Amniotic epithelial cell (primary cell): ENCODE results near the gene ASZ1.
"Not testable (repeated sequence)": the region's sequence is repeated elsewhere in the genome, so short reads cannot be mapped to it uniquely, and the experiment has no call there.

Source experiments
- DNase-seq: peaks from one replicate; pipeline ENCODE4 v3.0.0-alpha.2; 2010; ENCODE audit warnings: low read depth

Gene ASZ1, protein sequence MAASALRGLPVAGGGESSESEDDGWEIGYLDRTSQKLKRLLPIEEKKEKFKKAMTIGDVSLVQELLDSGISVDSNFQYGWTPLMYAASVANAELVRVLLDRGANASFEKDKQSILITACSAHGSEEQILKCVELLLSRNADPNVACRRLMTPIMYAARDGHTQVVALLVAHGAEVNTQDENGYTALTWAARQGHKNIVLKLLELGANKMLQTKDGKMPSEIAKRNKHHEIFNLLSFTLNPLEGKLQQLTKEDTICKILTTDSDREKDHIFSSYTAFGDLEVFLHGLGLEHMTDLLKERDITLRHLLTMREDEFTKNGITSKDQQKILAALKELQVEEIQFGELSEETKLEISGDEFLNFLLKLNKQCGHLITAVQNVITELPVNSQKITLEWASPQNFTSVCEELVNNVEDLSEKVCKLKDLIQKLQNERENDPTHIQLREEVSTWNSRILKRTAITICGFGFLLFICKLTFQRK

DNA sequence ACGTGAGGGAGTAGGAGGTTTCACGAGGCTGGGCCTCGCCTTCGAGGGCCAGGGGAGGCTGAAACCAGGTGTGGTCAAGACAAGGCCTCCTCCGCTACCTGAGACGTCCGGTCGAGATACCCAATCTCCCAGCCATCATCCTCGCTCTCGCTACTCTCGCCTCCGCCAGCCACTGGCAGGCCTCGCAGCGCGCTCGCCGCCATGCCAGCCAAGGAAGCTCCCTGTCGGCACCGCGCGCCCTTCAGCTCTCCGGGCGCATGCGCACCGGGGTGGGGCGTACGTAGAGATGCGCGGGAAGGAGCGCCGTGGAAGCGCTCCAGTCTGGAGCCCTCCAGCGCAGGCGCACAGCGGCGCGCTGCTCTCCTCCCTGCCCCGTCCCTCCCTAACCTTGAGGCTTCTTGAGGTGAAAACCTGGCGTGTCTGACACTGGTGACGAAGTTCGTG is at the start of gene ASZ1:
TSS of gene ASZ1 (minus strand) at position 236 of the 444 bp plus-strand sequence. CDS start at position 203, 33 bp downstream.
- no peak for DNase-seq

DNA sequence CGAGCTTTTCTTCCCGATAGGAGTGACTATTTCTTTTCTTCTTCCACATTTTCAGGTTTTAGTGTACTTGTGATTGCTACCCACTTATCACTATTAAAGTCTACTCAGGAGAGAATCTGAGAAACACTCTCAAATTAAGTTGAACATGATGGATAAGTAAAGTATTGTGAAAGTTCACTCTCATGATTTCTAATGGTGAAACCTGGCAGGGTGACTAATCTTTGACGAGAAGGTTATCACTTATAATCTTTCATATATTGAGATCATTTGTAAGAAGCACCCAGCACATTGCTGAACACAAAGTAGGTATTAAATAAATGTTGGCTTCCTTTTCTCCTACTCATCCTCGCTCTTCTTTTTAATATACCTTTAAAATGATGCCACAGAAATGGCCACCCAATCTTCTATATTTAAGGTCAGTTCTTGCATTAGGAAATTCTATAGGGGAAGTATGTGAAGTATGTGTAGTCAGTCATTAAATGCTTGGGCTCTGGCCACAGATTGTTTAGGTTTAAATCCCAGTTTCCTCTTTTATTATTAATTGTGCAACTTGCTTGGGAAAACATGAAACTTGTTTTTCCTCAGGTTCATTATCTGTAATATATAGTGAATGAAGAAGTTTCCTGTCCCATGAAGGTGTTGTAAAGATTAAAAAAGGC is 49.4 kb upstream of the ASZ1 start:
- DNase-seq, result no peak

DNA sequence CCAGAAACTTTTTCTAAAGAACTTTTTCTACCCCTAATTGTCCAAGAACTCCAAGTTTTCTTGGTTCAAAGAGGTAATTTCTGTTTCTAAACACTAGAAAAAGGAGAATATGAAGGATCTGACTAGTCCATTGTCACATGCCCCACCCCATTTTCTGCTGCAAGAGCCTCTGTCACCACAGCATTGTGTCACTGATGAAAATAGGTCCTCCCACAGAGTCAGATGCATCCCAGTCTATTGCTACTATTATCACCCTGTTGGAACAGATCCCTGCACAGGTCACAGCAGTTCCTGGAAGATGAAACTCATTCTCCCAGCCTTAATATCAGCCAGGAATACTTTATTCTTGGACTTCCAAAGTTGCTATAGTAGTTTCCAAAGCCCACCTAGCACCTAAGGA is 45.0 kb upstream of the ASZ1 start:
- no peak for DNase-seq

DNA sequence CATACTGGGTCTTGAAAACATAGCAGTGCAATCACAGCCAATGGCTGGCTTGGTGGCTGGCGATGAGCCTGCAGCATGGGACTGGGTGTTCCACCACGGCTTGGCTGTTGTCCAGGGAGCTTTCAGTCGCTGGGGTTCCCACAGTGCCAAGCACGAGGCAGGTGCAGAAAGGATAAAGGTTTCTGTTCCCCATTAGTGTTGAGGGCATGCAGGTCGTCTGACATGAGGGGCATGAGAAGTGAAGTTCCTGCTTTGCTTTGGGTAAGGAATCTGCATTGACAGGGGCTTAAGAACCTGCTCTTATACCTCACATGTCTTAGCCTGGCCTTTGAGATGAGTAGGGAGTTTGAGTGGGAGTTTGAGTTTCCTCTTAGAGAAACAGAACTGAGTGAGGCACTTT is 43.5 kb upstream of the ASZ1 start:
- DNase-seq, result no peak

DNA sequence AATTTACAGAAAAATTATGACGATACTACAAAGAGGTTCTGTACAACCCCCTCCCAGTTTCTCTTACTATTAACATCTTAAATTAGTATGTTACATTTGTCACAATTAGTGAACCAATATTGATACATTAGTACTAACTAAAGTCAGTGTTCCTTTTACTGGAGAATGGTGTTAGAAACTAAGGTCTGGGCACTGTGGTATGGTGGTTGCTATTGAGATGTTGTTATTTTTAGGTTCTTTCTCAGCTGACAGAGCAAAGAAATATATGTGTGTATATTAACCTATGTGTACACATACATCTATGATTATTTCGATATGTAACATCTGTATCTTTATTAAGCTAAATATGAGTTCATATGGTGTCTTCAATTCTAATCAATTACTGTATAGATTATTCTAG is 40.9 kb upstream of the ASZ1 start:
- DNase-seq, result no peak

DNA sequence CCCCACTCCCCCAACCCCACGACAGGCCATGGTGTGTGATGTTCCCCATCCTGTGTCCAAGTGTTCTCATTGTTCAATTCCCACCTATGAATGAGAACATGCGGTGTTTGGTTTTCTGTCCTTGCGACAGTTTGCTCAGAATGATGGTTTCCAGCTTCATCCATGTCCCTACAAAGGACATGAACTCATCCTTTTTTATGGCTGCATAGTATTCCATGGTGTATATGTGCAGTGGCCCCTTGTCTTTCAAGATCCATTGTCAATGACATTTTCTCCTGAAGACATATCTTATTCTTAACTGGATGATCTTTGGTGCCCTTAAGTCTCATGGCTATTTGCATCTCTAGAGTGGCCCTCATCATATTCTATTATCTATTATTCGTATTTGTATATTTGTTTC is 33.5 kb upstream of the ASZ1 start:
- DNase-seq, result not testable (repeated sequence)

DNA sequence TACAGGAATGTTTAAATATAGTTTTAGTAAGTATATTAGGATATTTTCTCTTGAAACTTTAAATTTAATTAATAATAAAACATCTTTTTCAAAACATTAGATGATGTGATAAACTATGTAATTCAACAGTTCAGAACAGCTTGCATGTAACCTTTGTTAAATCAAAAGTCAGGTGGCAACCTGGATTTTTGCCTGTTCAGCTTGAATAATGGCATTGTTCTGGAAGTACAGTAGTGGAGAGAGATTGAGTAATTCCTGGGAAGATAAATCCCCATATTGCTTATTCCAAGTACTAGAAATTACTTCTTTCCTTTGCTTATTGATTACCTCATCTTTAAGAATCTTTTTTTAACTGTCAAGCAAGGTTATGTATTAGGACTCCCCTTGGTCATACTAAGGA is 32.4 kb upstream of the ASZ1 start:
- DNase-seq, result no peak

DNA sequence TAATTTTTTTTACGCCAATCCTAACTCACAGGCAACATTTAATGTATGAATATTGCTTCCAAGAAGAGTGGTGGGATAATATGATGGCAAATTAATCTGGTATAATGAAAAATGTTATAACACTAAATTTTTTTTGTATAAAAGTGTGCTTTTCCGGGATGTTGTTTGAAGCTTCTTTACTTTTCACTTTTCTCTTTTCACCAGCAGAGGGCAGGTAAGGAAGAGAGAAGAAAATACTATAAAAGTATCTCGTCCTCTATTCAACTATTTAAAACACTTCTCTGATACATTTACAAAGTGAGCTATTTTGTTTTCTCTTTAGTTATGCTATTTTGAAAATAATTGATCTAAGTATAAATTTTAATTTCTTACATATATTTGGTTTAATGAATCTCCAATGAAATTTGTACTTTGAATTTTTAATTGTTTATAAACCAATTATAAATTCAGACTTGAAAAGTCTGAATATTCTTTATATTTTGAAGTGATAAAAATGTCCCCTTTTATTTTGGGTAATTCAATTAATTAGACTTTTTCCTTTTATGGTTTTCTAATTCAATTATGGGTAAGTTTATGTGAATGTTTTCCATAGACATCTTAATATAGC is 31.8 kb upstream of the ASZ1 start:
- DNase-seq, result peak; percentile 27

DNA sequence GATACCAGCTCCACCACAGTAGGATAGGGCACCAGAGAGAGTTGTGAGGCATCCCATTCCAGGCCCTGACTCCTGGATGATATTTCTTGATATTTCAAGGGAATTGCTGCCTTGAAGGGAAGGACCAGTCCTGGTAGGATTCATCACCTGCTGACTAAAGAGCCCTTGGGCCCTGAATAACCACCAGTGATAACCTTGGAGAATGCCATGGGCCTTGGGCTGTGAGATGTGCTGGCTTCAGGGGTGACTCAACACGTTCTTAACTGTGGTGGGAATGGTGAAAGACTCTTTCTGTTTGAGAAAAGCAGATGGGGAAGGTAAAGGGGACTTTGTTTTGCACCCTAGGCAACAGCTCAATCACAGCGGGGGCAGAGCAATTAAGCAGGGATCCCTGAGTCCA is 21.4 kb upstream of the ASZ1 start:
- DNase-seq, result peak; percentile 16

DNA sequence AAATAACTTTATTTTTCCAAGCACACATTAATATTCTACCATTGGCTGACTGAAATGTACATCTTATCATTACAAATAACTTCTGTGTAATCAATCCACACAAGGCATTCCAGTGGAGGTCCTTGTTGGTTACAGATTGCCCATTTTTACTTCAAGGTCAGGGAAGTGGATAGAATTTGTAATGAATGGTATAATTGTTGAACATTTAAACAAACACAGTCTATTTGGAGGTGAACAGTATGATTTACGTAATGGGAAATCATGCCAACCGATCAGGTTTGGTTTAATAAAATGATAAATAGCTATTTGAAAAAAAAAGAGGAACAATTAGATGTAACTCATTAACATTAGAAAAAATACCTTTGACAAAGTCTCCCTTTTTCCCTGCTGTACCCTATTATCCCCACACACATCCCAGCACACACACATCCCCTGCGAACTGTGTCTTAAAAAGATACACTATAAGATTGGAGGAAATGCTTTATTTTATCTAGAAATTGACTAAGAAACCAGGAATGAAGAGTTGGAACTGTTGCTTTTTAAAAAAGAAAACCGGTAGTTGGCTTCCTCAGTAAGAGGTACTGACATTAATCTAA is 19.0 kb upstream of the ASZ1 start:
- no peak for DNase-seq

DNA sequence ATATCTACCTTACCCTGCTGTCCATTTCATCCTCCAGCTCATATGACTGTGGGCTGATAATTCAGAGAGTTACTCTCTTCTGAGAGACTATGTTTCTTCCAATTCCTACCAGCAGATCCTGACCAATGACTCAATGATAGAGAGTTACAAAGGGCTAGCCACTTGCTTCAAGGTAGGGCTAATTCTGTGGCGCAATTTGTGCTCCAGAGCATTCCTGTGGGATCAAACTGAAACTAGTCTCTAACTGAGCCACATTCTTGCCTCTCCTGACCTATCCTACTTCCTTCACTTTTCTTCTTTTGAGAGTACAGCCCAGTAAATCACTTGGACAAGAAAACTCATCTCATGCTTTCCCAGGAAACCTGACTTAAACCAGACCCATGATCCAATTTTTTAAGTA is 17.9 kb upstream of the ASZ1 start:
- DNase-seq, result peak; percentile 68

DNA sequence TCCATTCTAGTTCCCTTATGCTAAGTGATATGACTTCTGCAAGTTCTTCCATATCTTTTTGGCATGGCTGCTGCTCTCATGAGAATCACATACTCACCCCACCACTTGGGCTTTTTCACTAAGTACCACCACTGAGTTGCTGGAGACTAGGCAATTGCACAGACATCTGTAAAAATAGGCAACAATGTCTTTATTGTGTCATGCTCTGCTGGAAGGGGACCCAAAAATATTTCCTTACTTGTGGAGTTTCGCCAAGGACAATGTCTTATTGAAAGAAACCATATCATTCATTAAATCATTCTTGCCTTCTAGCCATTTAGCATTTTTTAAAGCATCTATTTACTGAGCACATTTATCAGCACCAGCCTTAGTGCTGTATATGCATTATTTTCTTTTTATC is 17.4 kb upstream of the ASZ1 start:
- DNase-seq, result no peak

DNA sequence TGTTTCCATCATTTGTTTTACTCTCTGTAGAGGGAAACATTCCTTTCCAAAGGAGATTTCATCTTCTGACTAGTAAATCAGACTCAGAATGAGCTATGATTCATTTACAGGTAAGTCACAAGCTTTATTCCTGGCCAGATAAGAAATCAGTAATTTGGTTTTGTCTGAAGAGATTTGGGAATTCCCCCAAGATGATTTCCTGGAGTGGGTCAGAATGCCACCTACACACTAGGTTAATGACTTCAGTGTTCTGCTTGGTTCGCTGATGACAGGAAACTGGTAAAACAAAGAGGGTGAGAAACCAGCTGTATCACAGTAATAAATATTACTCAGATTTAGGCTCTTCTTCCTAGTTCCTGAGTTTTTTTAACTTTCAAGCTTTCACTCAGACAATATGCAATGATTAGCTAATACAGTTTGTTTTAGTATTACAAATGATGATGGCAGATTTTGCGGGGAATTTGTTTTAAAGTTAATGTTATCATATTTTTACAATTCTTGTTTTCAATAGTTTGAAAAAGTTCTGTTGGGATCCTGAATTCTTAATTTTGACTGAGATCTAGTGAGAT is 8.3 kb upstream of the ASZ1 start:
- DNase-seq, result no peak

DNA sequence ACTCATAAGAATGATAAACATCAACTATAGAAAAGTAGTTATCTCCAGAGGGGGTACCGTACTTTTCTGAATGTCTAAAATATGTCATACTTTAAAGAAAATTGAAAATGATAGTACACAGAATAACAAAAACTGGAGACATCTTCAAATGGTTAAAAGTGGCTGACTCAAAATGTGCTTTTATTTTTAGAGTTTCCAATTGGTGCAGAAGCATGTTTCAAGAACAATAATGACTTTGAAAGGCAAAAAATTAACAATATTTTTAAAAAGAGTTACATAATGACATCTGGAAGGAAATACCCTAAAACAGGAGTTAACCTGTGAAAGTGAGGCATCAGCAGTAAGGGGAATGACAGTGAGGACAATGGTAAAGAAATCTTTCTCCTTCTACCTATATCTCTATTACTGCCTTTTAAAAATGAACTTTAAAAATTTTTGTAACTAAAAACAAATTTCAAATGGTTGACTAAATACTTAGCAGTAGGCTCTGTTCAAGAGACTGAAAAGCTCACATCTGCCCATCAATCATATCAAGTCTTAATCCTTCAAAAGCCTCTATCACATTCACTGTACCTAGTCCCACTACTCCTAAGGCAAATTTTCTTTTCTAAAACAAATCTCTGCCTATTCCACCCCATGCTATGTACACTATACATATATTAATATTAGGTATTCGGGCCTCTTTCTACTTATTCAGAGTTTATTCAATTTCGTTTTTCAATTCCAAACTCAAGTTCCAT is 3.0 kb downstream of the ASZ1 start:
- DNase-seq, result no peak

DNA sequence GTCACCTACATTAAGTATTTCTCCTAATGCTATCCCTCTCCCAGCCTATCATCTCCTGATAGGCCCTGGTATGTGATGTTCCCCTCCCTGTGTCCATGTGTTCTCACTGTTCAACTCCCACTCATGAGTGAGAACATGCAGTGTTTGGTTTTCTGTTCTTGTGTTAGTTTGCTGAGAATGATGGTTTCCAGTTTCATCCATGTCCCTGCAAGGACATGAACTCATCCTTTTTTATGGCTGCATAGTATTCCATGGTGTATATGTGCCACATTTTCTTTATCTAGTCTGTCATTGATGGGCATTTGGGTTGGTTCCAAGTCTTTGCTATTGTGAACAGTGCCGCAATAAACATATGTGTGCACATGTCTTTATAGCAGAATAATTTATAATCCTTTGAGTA is 12.7 kb downstream of the ASZ1 start:
- not testable (repeated sequence) for DNase-seq

DNA sequence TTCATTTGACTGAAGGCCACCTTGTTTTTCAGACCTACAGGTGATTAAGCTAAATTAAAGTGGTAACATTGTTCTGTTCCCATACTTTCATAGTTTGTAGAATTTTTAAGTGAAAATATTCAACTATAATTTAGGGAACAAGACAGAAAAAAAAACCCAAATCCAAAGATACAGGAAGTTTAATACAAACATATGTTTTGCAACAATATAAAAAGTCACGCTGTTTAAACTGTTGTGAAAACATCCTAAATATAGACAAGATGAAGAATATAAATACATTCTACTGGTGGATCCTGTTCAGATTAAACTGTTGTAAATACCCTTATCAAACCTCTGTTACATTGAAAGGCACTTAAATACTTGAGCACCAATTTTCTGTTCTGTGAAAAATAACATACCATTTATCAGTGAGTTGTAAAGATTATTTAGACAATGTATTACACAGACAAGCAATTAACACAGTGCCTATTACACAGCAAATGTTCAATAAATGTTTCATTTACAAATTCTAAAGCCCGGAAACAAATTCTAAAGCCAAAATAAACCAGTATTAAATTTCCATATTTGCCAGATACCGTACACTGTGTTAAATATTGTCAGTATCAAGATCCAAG is 14.2 kb downstream of the ASZ1 start:
- DNase-seq, result no peak

DNA sequence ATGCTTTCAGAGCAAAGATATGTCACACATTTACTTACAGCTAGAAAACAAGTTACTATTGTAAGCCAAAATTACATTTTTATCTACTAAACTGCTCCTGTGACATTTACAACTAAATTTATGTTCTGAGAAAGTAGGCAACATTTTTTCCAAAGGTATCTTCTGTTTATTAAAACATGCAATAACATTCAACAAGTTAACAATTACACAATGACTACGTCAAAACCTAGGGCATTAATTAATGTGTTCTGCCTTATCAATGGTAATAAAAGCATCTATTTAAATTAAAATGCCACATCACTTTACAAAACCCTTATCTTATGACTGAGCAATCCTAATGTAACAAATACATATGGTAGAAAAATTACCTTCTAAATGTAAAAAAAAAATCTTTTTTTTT is 14.9 kb downstream of the ASZ1 start:
- no peak for DNase-seq

DNA sequence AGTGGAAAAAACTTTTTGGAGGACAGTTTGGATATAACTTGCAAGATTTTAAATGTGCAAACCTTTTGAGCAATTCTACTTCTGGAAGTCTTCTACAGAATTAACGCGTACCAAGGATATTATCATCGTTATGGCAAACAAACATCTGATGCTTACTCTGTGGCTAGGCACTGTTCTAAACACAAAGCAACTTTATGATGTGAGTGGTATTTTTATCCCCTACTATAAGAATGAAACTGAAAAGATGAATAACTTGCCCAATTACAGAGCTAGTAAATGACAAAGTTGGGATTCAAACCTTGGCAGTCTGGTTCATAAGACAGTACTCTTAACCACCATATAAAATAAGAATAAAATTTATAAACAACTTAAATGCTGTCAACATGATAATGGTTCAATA is 15.8 kb downstream of the ASZ1 start:
- DNase-seq, result no peak

DNA sequence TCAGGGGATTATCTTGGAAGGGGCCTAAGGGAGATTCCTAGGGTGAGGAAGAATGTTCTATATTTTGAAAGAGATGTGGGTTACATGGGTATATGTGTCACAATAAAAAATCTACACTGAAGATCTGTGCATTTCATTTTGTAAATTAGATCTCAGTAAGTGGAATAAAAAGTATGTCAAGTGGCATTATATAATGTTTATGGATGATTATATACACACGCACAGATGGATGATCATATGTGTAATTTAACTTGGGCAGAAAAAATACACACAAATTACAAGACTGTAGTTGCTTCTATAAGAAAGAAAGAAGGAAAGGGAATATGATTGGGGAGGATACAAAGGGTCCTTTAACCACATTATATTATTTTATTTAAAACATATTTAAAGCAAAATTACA is 18.5 kb downstream of the ASZ1 start:
- peak; percentile 42 for DNase-seq

DNA sequence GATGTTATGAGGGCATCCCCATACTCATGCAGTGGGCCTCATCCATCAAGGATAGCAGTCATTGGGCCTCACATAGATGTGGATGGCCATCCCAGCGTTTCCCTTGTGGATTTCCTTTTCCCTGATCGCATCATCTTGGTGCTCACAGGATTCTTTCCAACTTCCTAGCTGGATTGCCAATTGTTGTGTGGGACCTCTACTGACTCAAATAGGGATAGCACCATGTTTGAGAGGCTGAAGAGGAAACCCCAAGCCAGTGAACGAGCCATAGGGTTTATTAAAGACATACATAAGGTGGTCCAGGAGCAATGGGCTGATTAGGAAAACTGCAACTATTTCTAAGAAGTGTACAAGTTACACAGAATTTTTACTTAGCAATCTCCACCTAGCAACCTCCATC is 21.8 kb downstream of the ASZ1 start:
- DNase-seq, result no peak

DNA sequence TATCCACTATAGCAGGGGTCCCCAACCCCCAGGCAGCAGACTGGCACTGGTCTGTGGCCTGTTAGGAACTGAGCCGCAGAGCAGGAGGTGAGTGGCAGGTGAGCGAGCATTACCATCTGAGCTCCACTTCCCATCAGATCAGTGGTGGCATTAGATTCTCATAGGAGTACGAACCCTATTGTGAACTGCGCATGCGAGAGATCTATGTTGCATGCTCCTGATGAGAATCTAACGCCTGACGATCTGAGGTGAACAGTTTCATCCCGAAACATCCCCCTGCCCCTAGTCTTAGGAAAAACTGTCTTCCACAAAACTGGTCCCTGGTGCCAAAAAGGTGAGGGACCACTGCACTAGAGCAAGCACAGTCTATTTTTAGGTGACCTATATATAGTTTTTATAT is 23.6 kb downstream of the ASZ1 start:
- no peak for DNase-seq
